OCI-LY7 (cell line): ENCODE data around the gene TMSB15A.
"Not testable (repeated sequence)": the region's sequence is repeated elsewhere in the genome, so short reads cannot be mapped to it uniquely, and the experiment has no call there.

Experiments
- CTCF ChIP-seq: fragments of 200-600 bp; sonication (generic); conservative IDR thresholded peaks from 2 replicates; pipeline ENCODE4 v1.5.1; 2014; ENCODE audit warnings: mild to moderate bottlenecking, antibody characterized with exemption, low read length, moderate library complexity, mixed read lengths
- EZH2phosphoT487 ChIP-seq: fragments of 200-600 bp; sonication (generic); IDR thresholded peaks from 2 replicates; pipeline ENCODE4 v1.6.1; 2018; ENCODE audit warnings: low read depth, borderline replicate concordance, mild to moderate bottlenecking, mixed run types, antibody characterized with exemption, low read length, moderate library complexity, mixed read lengths

- TF ChIP-seq CTCF, EZH2phosphoT487: not testable (repeated sequence)
Observed at GRCh38 chrX:102546175-102546574, 29.6 kb upstream of the TMSB15A start.
